Activated T-cell treated with anti-CD3 and anti-CD28 coated beads for 48 hours (primary cell): Measurements from ENCODE around the gene PNPLA5.
A peak's percentile ranks its signal among the peaks of the same experiment; 100 is the strongest.

Experiments used
- DNase-seq: peaks from one replicate; pipeline ENCODE4 v3.0.0-alpha.2; 2020; ENCODE audit warnings: low read depth

PNPLA5 gene

GRCh38 chr22:43901976-43902643 lies 10.3 kb upstream of the PNPLA5 start:
- DNase-seq = no peak

DNA sequence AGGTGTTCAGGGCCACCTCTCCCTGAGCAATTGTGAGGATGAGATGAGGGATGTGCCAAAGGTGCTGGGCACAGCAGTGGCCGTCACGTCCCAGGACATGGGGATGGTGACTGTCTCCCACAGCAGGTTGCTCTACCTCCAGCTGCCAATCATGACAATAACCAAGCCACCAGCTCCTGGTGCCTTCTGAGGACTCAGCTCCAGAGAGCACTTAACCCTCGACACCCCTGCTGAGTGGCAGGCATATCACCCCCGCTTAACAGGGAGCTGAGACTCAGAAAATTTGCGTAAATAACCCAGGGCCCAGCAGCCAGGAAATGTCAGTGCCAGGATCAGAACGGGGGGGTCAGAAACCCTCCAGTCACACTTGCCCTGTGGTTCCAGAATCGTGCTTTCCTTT lies 8.4 kb upstream of the PNPLA5 start:
- no peak for DNase-seq

DNA sequence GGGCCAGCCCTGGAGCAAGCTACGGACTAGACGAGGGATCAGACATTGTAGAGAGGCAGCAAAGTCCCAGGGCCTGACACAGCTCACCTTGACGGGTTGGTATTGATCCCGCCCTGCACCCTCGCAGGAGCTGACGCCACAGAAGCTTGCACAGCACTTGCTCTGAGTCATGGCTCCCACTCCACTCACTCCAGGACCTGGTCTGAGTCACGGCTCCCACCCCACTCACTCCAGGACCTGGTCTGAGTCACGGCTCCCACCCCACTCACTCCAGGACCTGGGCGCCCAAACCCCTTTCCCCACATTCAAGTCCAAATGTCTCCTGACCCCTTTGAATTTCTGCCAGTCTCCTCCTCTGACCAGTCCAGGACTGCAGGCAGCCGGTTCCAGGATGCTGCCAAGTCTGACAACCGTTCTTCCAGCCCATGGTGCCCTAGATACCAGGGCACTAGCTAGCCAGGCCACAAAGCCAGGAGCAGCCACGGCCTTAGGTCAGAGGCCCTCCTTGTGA lies 6.0 kb upstream of the PNPLA5 start:
- DNase-seq = peak; percentile 31

DNA sequence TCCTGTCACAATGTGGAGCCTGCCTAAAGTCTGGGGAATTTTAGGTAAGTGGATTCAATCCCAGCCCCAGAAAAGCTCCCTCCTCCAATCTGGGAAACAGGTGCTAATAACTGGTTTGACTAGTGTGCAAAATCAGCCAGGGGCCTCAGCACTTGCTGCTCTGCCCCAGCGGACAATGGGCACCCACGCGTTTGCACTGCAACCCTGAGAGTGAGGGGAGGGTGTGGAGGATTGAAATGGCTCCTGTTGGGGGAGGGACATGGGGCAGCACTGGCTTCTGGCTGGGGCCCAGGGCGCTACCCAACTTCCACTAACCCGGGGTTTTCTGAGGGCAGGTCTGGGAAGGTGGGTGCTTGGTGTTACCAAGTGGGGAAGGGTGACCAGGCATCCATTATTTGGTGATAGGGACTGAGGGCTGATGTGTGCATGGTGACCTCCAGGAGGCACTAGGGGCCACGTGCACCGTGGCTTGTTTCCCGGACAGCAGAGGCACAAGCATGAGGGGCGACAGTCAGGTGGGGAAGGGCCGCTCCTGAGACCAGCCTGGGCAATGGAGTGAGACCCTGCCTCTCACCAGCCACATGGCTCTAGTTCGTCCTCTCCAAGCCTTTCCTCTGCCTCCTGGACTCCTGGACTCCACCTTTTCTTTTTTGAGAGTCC lies 4.3 kb upstream of the PNPLA5 start:
- no peak for DNase-seq

- no peak for DNase-seq
Observed at GRCh38 chr22:43894122-43894521, 2.3 kb upstream of the PNPLA5 start.

DNA sequence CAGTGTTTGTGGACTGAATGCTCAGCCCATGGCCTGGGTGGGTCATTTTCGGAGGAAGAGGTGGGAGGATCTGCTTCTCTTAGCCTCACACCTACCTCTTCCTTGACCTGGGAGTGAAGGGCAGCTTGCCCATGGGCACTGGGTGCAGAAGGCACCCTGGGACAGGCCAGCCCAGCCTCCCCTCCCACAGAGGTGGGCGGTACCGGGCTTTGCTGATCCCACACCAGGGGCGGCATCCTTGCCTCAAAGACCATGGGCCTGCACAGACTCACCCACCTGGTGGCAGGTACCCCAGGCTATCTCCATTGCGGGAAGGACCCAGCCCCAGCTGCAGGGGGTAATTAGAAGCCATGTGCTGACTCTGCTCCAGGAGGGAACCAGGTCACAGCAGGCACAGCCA lies 1.5 kb upstream of the PNPLA5 start:
- no peak for DNase-seq

- DNase-seq = no peak
Observed at GRCh38 chr22:43892183-43892894, 526 bp upstream of the PNPLA5 start.

DNA sequence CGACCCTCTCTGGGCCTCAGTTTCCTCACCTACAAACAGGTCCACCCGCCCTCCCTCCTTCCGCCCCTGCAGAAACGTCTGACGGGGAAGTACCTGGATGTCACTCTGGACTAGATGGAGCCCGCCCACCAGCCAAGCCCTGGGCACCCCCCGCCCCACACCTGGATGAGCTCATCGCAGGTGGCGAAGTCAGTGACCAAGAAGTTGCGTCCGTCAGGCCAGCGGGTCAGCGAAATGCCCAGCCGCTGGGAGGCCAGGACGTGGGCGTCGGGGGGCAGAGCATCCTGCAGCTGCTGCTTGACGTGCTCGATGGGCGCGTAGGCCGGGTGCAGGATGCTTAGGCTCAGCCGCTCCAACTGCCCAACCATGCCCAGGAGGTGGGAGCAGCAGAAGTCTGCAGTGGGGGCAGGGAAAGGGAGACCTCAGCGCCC lies 897 bp downstream of the PNPLA5 start:
- no peak for DNase-seq

DNA sequence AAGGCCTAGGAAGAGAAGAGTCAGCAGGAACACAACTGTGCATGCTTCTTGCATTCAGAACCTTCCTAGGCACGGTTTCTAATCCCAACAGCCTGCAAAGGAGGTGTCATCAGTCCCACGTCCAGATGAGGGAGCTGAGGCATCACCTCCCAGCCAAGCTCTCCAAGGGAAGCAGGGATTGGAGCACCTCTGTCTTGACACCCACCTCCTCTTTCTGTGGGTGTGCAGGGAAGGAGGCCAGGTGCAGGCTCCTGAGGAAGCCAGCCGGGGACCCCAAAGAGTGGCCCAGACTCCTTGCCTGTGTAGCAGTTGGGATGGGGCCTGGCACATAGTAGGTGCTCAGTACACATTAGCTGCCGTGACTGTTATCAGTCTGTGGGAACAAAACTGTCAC lies 2.0 kb downstream of the PNPLA5 start:
- no peak for DNase-seq

GRCh38 chr22:43889201-43889859 lies 2.5 kb downstream of the PNPLA5 start:
- DNase-seq = no peak

DNA sequence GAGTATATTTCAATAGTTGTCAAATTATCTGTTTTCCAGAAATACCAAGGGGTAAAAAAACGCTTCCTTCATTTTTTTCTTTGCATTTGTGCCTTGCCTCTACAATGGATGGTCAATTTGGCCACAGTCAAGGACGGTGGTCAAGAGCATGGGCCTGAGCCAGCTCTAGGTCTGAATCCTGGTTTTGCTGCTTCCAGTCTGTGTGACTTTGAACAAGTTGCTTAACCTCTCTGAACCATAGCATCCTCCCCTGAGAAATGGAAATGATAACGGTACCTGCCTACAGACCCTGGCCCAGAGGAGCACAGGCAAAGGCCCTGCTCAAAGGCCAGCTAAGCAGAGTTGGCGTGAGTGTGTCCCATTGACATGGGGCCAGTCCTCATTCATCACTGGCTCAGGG lies 3.1 kb downstream of the PNPLA5 start:
- no peak for DNase-seq

DNA sequence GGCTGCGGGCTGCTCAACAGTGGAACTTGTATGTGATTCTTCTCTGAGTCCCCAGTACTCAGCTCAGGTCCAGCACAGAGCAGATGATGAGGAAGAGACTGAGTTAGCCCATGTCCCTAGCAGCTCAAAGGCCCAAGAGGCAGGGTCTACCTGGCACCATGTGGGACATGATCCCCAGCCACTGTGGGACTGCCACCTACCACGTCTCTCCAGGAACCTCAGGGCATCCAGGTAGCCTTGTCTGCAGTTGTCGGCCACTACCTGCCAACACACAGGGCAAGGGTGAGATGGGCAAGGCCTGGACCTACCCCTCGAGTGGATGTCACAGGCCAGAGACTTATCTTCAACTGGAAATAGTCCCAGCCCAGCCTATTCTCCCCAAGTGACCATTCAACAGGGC lies 4.4 kb downstream of the PNPLA5 start:
- DNase-seq = no peak

DNA sequence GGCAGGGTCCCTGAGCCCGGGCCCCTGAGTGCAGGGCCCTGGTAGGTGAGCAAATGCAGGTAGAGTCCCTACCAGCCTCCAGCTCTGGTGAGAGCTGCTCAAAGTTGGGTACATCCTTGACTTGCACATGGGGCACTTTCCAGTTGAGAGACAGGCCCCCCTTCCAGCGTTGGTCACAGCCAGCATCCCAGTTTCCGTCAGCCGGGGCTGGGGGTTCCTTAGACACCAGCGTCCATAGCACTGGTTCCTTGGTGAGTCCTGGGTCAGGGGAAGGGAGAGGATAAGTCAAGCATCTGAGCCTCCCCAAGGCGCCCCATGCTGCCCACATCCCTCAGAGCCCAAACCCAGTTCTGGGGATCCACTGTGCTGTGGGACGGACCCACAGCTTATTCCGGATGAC lies 5.6 kb downstream of the PNPLA5 start:
- no peak for DNase-seq

DNA sequence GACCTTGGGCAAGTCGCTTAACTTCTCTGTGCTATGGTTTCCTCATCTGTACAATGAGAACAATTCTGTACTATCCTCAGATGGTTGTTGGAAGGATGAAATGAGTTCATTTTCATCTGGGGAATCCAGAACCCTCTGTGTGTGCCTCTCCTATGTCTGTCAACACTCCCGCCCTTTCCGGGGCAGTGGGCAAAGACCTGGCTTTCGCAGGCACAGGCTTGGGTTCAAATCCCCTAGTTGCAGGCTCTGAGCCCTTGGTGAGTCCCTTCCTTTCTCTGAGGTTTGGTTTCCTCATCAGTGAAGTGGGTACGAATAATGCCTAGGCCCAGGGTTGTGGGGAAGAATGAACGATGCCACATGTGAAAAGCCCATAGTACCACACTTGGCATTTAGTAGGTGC lies 6.0 kb downstream of the PNPLA5 start:
- no peak for DNase-seq

- DNase-seq = no peak
Observed at GRCh38 chr22:43885319-43885671, 6.5 kb downstream of the PNPLA5 start.

DNA sequence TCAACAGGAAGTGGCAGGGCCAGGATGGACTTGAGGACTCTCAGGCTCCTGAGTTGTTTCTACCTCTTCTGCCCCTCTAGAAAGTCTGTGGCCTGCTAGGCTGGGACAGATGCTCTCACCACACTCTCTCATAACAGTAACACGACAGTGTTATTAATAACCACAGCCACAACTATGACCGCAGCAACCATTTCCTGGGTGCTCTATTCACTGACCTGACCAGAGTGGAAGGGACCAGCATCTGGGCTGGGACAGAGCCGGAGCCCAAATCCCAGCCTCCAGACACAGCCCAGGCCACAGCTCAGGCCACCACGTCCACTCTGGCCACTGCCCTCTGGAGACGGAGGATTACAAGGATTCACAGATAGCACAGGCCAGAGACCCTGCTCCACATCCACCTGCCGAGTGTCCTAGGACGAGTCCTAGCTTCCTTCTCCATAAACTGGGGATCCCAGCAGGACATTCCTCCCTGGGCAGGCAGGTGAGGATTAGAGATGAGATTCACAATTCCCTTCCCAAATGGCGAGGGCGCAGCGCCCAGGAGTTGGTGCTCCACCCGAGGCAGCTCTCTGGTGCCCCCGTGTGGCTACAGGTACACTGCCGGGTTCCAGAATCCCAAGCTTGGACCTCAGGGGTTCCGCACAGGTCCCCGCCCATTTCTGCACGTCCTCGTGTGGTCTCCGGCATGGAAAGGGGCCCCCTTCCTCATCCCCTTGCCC lies 7.1 kb downstream of the PNPLA5 start:
- DNase-seq = peak; percentile 48

DNA sequence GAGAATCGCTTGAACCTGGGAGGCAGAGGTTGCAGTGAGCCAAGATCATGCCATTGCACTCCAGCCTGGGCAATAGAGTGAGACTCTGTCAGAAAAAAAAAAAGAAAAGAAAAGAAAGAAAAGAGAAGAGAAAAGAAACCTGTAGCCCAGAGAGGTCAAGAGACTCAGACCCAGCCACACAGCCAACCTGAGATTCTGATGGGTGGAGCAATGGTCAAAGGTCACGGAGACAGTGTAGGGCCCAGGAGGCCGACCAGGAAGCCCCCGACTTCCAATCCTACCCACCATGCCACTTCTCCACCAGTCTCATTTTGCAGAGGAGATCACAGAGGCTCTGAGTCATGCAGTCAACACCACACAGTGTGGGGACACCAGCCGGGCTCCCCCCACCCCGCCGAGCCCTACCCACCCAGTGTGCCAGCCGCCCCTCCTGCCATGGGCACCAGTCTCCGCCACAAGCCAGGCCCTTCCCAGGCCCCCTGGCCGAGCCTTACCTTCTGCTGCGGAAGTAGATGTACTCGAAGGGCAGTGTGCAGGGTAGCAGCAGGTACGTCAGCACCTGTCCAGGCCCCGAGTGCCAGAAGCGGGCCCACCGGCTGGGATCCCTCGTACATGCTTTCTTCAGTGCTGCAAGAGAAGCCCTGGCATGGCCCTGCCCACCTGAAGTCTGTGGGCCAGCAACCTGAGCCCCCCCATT lies 7.9 kb downstream of the PNPLA5 start:
- DNase-seq = no peak

- peak; percentile 41 for DNase-seq
Observed at GRCh38 chr22:43883012-43883661, 8.7 kb downstream of the PNPLA5 start.

- DNase-seq = no peak
Observed at GRCh38 chr22:43882122-43882767, 9.6 kb downstream of the PNPLA5 start.
